Stimulated activated CD4-positive, alpha-beta T cell treated with anti-CD3 and anti-CD28 coated beads, Interleukin-1b, Interleukin-23, amount 100 ng/mL, for 48 hours (primary cell): ENCODE data around the gene SLC11A1.

Experiments used
- DNase-seq: peaks from one replicate; pipeline ENCODE4 v3.0.0-alpha.2; 2020

The SLC11A1 gene

GRCh38 chr2:218437969-218438368 is 55.9 kb downstream of the SLC11A1 start:
- no peak for DNase-seq

DNA sequence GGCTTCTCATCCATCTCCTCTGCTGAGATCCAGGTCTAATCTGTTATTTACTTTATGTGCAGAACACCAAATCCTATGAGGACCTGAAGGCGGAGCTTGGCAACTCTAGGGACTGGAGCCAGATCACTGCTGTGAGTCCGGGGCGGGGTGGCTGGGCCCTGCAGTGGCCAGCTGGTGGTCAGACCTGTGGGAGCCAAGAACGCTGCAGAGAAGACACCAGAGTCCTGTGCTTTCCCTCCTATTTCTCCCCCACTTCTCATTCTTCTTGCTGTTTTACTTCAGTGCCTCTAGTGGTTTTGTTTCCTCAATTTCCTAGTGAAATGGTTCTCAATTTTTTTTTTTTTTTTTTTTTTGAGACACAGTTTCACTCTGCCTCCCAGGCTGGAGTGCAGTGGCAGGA is 56.5 kb downstream of the SLC11A1 start:
- DNase-seq = no peak

DNA sequence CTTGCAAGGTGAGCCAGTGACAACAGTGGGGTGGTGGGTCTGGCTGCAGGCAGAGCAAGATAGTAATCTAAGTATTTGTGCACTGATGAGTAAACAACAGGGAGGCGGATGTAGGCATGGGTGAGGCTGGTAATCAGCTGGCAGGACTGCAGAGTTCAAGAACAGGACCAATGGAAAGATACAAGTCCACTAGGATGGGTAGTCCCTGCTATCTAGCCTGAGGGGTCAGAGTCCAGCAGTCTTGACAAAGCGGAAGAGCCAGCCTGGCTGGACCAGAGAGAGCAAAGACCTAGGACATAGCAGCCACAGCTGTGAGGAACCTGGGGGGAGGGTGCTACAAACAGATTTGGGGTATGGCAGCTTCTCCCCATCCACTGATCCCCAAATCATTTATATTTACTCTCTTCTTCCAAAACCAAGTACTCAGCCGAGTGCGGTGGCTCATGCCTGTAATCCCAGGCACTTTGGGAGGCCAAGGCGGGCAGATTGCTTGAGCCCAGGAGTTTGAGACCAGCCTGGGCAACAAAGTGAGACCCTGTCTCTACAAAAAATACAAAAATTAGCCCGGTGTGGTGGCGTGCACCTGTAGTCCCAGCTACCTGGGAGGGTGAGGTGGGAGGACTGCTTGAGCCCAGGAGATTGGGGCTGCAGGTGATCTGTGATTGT is 62.8 kb downstream of the SLC11A1 start:
- DNase-seq = no peak

DNA sequence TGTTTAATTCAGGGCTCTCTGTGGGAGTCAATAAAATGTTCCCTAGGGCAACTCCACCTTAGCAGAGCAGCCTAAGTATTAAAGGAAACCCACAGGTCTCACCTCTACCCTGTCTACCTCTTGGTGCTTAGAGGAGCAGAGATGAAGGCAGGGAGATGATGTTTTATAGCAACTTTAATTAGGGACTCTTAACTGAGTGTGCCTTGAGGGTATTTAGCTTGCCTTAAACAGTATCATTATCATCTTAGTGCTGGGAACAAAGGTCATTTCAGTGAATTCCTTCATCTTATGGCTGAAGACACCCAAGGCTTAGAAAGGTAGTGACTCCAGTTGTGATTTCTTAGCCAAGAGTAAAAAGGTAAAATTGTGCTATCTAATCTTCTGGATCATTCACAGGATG is 63.5 kb downstream of the SLC11A1 start:
- no peak for DNase-seq
